ENCODE measurements around the gene GBGT1.

The GBGT1 gene

GRCh38 chr9:133189826-133190225 is 26.1 kb upstream of the GBGT1 start:
- no peak for TF ChIP-seq CTCF (IDR thresholded peaks at IDR 0.05; ENCODE audit: insufficient read depth, low read depth, low read length, missing control alignments)
- no peak overlapping the region for H3K4me3 ChIP-seq (ENCODE audit: low read depth, low read length)
- no peak for DNase-seq (ENCODE audit: low read depth)

- DNase-seq (ENCODE audit: low read depth): no peak
- no peak for TF ChIP-seq CTCF (IDR thresholded peaks at IDR 0.05; ENCODE audit: insufficient read depth, low read depth, low read length, missing control alignments)
- H3K4me3 ChIP-seq (ENCODE audit: low read depth, low read length): no peak overlapping the region
These were observed 25.1 kb upstream of the GBGT1 start for GRCh38 chr9:133188843-133189180.

GRCh38 chr9:133188006-133188842 is 24.5 kb upstream of the GBGT1 start:
- peak; percentile 17 for TF ChIP-seq CTCF (IDR thresholded peaks at IDR 0.05; ENCODE audit: insufficient read depth, low read depth, low read length, missing control alignments)
- no peak overlapping the region for H3K4me3 ChIP-seq (ENCODE audit: low read depth, low read length)
- peak; percentile 29 for DNase-seq (ENCODE audit: low read depth)

- DNase-seq (ENCODE audit: low read depth): no peak
- no peak overlapping the region for H3K4me3 ChIP-seq (ENCODE audit: low read depth, low read length)
- TF ChIP-seq CTCF (IDR thresholded peaks at IDR 0.05; ENCODE audit: insufficient read depth, low read depth, low read length, missing control alignments): no peak
These were observed 23.9 kb upstream of the GBGT1 start for GRCh38 chr9:133187561-133188005.

GRCh38 chr9:133186736-133187135 is 23.0 kb upstream of the GBGT1 start:
- H3K4me3 ChIP-seq (ENCODE audit: low read depth, low read length): no peak overlapping the region
- no peak for DNase-seq (ENCODE audit: low read depth)
- TF ChIP-seq CTCF (IDR thresholded peaks at IDR 0.05; ENCODE audit: insufficient read depth, low read depth, low read length, missing control alignments): no peak

- peak; percentile 32 for DNase-seq (ENCODE audit: low read depth)
- no peak overlapping the region for H3K4me3 ChIP-seq (ENCODE audit: low read depth, low read length)
These were observed 21.3 kb upstream of the GBGT1 start for GRCh38 chr9:133184971-133185370.

More at GRCh38 chr9:133184971-133185370, 21.3 kb upstream of the GBGT1 start:
- TF ChIP-seq CTCF (IDR thresholded peaks at IDR 0.05; ENCODE audit: insufficient read depth, low read depth, low read length, missing control alignments): peak; percentile 28

All from GM12865 (cell line).